ENCODE results near the gene PHF23.

Gene PHF23

DNA sequence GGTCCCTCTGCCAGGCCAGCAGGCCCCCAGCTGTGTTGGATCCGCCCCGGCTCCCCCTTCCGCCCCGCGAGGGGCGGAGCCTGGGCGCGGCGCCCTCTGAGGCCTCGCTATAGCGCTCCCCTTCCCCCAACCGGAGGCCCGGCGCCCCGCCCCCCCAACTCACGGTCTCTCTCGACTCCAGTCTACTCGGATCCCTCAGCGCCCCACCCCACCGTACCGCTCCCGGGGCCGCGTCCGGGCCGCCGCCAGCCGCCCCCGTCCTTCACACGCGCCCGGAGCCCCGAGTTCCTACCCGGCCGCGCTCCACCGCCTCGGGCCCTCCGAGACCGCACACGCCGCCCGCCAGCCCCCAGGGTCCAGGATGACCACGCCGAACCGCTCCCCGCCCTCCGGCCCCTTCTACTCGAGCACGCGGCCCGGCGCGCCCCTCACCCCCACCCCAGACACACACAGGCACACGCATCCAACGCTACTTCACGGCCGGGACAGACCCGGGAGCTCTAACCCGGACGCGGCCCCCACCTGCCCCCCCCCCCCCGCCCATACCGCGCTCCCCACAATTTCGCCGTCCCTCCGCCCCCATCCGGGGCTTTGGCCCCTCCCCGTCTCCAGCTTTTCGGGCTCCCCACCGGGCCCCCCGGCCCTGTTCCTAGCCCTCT lies 1.4 kb downstream of the PHF23 start:
- DNase-seq: peak; percentile 93

DNA sequence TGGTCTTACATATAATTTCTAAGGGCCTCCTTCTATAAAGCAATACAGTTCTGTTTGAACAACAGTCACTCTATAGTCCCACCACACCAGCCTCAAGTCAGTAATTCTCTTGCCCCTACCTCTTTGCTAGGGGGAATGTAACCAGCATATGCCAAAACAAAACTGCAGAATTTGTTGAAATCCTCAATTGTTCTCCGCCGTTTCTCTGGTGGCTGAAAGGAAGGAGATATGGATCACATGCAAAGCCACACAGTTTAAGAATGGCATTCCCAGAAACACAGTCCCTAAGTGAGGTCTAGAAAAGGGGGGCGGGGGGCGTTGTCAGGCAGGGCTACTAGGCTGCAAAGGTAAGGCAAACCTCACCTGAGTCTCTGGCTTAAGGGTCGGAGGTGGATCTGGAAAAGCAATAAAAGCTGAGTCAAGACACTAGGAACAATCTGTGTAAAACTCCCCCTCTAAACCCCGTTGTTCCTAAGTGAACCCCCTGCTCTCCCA lies 1.9 kb downstream of the PHF23 start:
- DNase-seq: no peak

DNA sequence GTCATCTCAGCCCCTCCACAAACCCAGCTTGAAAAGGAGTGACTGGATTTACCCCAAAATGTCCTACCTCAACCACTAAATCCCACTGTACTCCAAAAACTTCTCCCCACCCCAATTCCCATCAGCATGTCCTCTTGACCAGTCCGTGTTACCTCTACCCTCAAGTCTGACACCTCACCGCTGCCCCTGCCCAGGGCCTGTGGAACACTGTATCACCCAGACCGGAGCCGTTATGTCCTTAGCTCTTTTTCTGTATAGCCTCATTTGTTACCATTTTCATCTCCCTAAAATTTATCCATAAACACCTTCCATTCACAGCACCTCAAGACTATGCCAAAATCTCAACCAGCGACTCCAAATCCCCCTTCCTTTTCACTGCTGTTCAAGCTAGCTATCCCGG lies 2.4 kb downstream of the PHF23 start:
- no peak for DNase-seq

DNA sequence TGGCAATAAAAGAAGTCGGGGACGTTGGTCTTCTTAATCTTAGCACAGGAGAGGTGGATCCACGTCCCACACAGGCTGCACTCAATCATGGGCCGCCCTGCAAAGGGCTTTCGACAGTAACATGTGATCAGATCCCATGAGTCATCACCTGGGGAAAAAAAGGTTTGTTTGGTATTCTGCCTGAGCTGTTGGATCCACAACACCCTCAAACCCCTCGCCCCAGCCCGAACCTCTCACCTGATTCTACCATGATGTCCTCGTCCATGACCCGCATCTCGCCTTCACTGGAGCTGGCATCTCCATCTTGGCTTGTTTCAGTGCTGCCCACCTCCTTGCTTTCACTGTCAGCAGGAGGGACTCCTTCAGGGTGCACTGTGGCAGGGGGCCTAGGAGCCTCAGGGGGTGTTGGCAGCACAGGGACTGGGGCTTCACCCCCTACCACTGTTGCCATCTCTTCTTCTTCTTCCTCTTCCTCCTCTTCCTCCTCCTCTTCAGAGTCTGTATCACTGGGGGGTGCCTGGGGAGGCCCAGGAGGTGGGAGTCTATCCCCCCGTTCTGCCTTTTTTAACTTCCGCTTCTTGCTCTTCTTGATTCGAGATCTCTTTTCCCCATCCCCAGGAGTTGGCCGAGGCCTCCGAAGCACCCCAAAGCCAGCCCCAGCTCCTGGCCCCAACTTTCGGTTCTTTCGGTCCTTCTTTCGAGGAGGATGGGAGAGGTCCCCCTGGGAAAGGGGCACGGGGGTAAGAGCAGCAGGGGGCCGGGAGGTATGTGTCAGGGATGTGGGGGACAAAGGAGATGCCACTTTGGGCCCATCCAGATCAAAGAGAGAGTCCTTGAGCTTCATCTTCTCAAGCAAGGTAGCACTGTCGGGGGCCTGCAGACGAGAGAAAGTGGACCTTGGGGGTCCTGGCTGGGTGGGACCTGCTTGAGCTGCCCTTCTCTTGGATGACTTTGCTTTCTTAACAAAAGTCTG lies 3.3 kb downstream of the PHF23 start:
- DNase-seq: no peak

DNA sequence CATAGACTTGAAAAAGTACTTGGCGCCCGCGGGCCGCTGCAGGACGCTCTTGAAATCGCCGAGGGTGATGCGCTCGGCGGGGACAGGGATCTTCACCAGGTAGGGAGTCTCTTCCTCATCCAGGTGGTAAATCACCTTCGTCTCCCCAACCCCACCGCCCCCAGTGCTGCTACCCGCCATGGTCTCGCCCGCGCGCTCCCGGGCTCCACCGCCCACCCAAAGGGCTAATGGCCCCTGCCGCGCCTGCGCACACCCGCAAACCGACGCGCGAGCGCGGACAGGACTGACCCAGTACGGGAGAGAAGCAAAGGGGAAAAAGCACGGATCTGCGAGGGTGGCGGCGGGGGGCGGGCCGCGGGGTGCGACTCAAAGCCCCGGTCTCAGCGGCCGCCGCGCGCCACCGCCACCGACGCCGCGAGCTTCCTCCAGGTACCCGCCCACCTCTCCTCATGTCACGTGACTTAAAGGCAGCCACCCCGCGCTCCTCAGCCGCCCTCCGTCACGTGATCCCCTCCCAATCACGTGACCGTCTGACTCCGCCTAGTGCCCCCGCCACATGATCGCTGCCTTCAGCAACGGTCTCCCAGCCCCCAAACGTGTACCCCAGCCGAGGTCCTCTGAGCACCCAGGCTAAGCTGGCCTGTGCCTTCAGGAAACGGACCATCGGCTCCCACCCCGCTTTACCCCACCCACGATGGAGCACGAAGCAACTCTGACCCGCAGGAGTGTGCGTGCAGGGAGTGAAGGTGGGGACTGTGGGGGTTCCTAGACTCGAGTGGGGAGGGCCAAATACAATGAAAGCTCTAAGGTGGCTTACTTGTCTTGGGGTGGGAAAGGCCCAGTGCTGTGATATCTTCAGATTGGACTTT lies 4.9 kb downstream of the PHF23 start, which contains the start of gene DVL2:
DVL2 (minus strand) TSS at position 435 of the 869 bp plus-strand sequence; CDS start at position 180, 255 bp downstream.
- DNase-seq: peak; percentile 99

DNA sequence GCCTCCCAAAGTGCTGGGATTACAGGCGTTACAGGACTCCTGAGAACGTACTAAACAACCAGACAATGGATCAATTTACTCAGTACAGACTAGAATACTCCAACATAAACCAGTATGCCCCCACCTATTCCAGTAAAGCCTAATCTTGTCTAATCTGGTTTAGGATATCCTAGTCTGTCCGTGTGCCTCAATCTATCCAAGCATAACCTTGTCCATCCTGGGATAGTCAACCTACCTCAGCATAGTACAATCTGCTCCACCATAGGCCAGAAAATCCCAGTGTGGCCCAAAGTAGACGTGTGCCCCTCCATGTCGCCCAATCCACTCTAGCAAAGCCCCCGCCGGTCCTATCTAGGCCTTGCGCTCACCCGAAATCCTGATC lies 5.6 kb downstream of the PHF23 start:
- no peak for DNase-seq

DNA sequence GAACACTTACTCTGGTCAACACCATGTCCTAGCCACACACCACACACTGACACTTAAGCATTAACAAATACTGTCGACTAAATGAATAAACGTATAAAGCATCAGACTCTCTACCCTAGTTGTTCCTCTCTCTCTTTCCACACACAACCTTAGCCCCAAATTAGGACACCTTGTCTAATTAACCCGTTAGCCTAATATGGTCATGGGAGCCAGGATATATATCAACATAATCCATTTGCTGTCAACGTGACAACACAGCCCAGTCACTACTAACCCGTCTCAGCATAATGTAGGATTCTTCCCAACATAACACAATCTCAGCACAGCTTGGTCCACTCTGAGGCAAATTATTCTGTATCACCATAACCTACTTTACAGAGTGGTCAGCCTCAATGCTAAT lies 7.1 kb downstream of the PHF23 start:
- DNase-seq: no peak

DNA sequence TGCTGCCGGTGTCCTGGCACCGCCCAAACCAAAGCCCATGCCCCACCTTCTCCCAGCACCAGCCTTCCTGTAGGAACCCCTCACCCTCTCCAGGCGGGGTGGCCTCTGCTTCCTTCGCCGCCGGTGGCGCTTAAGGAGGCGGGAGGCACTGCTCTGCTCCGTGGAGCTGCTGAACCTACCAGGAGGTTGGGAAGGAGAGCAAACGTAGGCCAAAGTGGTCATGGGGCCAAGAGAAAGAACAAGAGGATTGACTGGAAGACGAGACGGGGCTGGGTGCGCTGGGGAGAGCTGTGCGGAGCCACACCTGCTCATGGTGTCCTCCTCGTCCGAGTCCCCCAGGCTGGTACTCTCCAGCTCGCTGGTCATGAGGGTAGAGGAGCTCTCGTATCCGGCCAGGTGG lies 9.8 kb downstream of the PHF23 start:
- no peak for DNase-seq

DNA sequence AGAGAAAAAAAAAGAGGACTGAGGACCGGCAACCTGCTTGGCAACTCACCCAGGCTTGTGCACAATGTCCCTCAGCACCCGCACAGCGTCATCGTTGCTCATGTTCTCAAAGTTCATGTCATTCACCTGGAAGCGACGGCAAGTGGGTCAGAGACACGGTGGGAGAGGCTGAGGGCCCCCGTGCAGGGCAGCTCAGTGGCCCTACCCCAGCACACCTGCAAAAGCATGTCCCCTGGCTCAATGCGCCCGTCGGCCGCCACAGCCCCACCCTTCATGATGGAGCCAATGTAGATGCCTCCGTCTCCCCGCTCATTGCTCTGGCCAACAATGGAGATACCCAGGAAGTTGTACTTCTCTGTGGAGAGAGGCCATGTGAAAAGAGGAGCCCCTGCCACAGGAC lies 10.3 kb downstream of the PHF23 start:
- DNase-seq: no peak

DNA sequence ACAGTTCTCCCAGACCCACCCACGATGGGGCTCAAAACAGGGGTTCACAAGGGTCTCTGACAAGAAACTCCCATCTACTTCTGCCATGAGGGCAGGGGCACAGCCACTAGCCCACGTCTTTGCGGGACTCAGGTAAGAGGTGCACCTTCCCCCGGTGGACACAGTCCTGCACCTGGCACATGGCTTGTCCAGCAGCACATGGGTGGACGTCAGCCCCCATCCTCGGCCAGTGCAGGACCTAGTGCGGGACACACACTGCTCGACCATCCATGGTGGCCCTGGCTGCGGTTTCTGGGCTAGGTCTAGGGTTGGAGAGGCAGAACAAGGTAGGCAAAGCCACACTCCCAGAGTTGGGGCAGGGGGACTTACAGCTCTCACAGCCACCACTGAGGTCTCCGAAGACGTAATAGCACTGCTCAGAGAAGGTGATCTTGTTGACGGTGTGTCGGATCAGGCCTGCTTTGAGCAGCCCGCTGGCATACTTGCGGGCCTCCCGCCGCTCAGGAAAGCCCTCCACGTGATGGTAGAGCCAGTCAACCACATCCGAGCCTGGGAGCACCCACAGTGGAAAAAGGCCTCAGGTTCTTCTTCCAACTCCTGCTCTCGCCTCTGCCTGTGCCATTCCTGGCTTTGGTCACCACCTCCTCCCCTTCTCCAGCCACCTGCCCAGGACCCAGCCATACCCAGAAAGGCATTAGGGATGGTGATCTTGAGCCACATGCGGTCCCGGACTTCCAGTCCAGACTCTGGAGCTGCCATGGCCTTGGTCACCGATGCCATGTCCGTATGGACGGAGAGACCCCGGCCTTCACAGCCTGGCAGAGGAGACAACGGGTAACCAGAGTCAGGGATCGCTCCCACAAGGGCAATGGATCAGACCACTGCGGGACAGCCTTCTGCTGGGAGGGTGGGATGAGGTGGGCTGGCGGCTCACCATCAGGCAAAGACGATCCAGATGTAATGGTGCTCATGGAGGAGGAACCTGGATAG lies 12.2 kb downstream of the PHF23 start:
- DNase-seq: no peak

DNA sequence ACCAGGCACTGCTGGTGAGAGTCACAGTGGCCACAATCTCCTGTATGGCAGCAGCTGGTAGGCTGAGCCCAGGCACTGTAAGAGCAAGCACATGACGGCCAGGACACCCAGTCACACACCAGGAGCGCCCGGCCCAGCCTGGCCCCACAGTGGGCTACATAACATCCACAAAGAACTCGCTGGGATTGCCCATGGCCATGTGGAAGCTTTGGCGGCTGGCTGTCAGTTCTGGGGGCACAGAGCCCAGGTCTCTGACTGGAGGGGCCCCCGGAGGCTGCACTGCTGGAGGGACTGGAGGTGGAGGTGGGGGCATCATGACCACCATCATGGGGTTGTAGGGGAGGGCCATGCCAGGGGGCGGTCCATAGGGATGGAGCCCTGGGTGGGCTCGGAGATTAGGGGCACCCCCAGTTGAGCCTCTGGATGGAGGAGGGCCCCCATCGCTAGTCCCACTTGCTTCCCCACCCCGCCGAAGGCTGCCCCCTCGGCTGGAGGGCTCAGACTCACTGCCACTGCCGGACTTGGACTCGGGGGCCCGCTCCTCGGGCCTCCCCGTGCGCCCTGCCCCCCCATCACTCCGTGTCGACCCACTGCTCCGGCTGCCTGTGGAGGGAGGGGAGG lies 13.4 kb downstream of the PHF23 start:
- DNase-seq: no peak

DNA sequence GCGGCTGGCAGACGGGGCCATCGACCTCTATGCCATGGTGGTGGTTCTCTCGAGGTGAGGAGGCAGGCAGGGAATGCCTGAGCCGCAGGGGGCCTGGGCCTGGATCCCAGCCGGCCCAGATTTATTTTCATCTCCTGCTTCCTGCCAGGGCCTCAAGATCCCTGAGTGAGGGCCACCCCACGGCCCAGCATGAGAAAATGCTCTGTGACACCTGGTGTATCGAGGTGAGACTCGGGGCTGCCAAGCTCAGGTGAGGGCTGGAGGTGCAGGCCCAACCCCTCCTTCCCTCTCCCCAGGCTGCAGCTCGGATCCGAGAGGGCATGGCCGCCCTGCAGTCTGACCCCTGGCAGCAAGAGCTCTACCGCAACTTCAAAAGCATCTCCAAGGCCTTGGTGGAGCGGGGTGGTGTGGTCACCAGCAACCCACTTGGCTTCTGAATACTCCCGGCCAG lies 14.6 kb downstream of the PHF23 start:
- no peak for DNase-seq

DNA sequence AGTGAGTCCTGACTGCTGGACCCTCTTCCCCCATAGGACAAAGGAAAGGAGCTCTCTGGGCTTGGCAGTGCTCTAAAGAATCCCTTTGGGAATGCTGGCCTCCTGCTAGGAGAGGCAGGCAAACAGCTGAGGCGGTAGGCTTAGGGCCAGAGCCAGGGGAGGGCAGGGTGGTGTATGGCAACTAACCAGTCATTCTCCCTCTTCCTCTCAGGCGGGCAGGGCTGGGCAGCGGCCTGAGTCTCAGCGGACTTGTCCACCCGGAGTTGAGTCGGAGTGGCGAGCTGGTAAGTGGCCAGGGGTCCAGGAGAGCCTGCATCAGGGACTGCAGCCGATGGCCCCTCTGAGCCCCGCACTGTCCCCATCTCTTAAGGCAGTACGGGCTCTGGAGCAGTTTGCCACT lies 15.1 kb downstream of the PHF23 start:
- DNase-seq: no peak

DNA sequence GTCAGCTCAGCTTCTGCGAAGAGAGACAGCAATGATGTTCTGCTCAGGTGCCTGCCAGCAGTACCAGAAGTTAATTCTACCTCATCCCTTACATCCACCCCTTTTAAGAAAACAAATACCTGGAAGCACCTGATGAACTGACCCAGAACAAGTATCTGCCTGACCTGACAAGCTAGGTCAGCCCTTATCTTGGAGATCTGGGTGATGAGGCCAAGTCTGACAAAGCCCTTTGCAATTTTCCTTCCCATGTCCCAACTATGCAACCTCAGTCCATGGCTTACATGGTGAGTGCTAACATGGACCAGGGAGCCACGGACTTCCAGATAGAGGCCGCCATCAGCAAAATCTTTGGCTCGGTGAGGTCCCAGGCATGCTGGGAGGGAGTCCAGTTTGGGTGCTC lies 15.9 kb downstream of the PHF23 start:
- no peak for DNase-seq

DNA sequence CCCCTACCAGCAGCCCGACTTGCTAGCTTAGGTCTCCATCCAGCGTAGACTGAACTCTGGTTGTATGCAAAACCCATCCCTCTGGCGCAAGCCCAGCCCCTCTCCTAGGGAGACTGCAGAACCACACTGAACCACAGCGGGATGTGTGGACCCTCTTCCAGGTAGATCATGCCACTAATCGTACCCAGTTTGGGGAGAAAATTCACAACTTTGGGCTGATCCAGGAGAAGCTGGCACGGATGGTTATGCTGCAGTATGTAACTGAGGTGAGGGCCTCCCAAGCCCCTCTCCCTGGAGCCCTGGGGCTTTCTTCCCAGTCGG lies 16.3 kb downstream of the PHF23 start:
- DNase-seq: no peak

DNA sequence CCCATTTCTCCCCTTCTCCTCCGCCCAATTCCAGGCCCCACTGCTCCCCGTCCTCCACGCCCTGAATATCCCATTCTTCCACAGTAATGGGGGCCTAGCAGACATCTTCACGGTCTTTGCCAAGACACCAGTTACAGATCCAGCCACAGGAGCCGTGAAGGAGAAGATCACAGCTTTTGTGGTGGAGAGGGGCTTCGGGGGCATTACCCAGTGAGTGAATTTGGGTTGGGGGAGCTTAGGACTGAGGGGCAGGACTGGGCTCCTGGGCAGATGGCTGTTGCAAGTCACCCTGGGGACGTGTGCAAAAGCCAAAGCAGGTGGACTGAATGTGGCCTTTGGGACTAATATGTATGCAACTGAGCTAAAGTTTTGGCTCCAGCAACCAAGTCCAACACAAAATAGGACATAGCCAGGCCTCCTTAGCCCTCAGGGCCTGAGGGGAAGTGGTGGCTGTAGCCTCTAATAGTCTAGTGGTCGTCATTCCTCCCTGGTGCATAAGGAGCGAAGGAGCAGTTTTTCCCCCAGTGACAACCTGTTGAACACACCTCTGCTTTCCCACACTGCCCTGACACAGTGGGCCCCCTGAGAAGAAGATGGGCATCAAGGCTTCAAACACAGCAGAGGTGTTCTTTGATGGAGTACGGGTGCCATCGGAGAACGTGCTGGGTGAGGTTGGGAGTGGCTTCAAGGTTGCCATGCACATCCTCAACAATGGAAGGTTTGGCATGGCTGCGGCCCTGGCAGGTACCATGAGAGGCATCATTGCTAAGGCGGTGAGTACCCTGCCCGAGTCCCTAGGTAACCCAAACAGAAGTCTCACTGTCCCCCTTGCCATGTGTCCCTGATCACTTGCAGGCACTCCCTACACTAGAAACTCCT lies 16.9 kb downstream of the PHF23 start:
- no peak for DNase-seq

DNA sequence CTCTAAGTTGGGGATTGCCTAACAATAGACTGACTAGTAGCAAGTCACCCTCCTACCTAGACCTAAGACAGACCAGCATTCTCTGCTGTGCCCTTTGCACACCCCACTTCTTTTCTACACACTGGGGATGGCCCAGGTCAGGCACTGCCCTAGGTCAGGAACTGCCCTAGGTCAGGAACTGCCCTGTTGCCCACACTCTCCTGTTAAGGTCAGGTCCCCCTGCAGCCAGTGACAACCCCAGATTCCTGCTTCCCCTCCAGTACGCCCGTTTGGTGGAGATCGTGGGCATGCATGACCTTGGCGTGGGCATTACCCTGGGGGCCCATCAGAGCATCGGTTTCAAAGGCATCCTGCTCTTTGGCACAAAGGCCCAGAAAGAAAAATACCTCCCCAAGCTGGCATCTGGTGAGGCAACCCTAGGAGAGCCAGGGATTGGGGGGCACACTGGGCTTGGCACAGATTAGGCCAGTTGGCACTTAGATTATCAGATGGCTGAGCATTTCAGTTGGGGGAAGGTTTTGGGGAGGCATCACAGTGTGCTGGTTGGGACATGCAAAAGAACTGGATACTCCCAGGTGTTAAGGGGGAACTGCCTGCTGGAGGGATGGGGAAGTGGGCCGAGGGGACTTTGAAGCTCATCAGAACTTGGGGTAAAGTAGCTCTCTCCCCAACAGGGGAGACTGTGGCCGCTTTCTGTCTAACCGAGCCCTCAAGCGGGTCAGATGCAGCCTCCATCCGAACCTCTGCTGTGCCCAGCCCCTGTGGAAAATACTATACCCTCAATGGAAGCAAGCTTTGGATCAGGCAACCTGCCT lies 17.8 kb downstream of the PHF23 start:
- no peak for DNase-seq

DNA sequence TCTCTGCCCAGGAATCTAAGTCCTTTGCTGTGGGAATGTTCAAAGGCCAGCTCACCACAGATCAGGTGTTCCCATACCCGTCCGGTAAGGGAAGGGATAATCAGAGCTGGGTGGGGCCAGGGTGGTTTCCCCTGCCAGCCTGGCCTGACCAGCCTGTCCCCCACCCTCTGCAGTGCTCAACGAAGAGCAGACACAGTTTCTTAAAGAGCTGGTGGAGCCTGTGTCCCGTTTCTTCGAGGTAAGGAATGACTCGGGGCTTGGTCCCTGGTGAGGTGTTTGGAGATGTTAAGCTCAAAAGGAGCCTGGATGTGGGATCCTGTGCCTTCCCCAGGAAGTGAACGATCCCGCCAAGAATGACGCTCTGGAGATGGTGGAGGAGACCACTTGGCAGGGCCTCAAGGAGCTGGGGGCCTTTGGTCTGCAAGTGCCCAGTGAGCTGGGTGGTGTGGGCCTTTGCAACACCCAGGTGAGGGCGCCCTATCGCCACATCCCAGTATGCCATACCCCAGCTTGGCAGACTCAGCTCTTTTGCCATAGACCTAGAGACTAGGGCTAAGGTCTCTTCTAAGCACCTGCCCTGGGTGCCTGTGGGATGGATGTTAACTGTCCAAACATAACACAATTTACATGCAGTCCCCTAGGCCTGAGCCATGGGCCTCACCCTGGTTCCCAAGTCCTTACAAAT lies 18.5 kb downstream of the PHF23 start:
- peak; percentile 91 for DNase-seq

Data from hematopoietic multipotent progenitor cell treated with erythropoietin and hydrocortisone succinate and interleukin-3 and kit ligand, for 4 days (in vitro differentiated cells).